DMS79 treated with DMSO at 0.1 percent for 48 hours (cell line): ENCODE measurements around the gene UBAP1.
"Not testable (repeated sequence)": the region's sequence is repeated elsewhere in the genome, so short reads cannot be mapped to it uniquely, and the experiment has no call there.

Experiments
- DNase-seq: peaks from one replicate; lab custom pipeline; 2025; lab: John Stamatoyannopoulos, UW

UBAP1 gene

DNA sequence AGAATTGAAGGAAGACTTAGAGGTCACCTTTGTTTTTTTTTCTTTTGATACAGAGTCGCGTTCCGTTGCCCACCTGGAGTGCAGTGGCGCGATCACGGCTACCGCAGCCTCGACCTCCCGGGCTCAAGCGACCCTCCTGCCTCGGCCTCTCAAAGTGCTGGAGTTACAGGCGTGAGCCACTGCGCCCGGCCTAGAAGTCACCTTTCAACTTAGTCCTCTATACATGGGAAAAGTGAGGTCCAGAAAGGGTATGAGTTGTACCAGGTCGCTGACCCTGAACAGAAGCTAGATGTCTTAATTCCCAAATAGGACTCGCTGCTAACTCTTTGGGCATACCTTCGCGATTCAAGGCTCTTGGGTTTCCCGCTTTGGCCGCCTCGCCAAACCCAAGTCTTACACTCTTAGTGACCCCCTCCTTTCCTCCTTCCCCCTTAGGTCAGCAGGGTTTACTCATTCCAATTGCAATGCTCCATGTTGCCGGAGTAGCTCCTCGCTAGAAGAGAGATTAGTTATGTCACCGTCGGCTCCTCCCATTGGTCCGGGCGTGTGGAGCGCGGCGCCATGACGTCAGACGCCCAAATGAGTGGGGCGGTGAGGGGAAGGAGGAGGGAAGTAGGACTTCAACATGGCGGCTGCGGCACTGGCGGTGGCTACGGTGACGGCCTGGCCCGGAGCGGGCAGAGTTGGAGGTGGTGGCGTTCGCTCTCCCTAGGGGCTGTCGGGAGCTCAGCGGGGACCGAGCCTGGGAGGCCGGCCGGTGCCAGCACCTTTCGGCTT is at the start of gene UBAP1:
Gene UBAP1, plus strand, starts transcription at position 608 of the 777 bp plus-strand sequence. CDS start 41,872 bp downstream, outside the sequence.
- DNase-seq = peak; percentile 97

- no peak for DNase-seq
Measured at GRCh38 chr9:34131571-34131970, 47.3 kb upstream of the UBAP1 start.

DNA sequence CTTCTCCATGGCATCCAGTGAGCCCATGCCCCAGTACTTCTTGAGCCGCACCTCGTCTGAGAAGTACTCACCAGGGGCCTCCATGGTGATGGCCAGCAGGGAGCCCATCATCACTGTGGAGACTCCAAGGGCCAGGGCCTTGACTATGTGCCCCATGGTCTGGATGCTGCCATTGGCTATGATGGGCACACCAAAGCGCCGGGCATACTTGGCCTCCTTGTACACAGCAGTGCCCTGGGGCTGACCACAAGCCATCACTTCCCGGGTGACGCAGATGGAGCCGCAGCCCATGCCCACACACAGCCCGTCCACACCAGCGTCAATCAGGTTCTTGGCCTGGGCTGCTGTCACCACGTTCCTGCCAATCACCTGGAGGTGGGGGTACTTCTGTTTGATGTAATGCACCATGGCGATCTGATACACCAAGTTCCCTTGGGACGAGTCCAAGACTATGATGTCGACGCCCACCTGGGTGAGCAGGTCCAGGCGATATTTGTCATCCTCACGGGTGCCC is 45.4 kb upstream of the UBAP1 start:
- DNase-seq = no peak

DNA sequence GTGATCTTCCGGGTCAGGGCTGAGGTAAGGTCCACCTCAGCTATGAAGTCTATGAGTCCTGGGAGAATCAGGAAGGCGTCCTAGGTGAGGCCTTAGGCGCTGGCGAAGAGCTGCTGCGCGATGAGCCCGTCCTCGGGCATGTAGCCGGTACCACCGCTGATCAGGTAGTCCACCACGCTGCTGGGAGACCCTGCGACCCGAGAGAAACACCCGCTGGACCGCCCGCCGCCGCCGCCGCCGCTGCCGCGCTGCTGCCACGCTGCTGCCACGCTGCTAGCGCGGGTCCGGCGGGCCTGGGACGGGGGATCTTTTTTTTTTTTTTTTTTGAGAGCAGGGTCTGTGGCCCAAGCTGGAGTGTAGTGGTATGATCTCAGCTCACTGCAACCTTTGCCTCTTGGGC is 44.3 kb upstream of the UBAP1 start:
- no peak for DNase-seq

DNA sequence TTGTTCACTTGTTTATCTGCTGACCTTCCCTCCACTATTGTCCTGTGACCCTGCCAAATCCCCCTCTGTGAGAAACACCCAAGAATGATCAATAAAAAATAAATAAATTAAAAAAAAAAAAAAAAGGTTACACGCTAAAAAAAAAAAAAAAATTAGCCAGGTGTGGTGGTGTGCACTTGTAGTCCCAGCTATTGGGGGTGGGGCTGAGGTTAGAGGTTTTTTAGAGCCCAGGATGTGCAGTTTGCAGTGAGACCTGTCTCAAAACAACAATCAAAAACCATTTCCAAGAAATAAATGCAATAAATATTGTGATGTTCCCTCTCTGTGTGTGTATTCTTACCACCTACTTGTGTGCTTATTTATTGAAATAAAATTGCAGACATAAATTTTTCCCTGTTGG is 40.2 kb upstream of the UBAP1 start:
- DNase-seq = not testable (repeated sequence)

- DNase-seq = peak; percentile 22
Measured at GRCh38 chr9:34139477-34140146, 39.2 kb upstream of the UBAP1 start.

- DNase-seq = no peak
Measured at GRCh38 chr9:34140853-34141252, 38.0 kb upstream of the UBAP1 start.

GRCh38 chr9:34143116-34143515 is 35.7 kb upstream of the UBAP1 start:
- DNase-seq = no peak

GRCh38 chr9:34145165-34145564 is 33.7 kb upstream of the UBAP1 start:
- DNase-seq = no peak

DNA sequence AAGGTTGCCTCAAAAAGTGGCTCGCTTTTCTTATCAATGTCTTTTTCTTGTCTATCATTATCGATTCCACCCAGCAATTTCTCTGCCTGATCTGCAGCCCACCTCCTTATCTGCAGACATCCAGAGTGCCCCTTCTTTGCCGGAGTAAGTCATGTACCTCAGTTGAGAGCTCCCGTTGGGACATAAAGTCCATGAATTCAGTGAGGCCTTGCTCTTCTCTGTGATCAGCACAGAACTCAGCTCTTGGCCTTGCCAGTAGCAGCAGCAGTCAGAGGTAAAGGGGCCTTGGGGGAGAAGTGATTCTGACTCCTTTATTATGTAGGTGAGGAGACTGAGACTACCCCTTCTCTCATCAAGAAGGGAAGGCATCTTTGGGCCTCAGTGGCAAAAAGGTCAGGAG is 27.4 kb upstream of the UBAP1 start:
- no peak for DNase-seq

- peak; percentile 21 for DNase-seq
Measured at GRCh38 chr9:34154057-34154456, 24.8 kb upstream of the UBAP1 start.

- no peak for DNase-seq
Measured at GRCh38 chr9:34157318-34157717, 21.5 kb upstream of the UBAP1 start.

- no peak for DNase-seq
Measured at GRCh38 chr9:34157898-34158297, 20.9 kb upstream of the UBAP1 start.

- DNase-seq = peak; percentile 97
Measured at GRCh38 chr9:34158362-34158869, 20.4 kb upstream of the UBAP1 start.

GRCh38 chr9:34163434-34163833 is 15.4 kb upstream of the UBAP1 start:
- no peak for DNase-seq

DNA sequence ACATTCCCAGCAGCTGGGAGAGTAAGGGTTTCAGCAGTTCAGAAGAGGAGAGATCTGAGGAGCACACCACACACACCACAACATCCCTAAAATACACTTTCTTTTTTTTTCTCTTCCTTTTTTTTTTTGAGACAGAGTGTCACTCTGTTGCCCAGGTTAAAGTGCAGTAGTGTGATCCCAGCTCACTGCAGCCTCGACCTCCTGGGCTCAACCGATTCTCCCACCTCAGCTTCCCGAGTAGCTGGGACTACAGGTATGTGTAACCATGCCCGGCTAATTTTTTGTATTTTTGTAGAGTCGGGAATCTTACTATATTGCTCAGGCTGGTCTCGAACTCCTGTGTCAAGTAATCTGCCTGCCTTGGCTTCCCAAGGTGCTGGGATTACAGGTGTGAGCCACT is 9.7 kb upstream of the UBAP1 start:
- DNase-seq = no peak

DNA sequence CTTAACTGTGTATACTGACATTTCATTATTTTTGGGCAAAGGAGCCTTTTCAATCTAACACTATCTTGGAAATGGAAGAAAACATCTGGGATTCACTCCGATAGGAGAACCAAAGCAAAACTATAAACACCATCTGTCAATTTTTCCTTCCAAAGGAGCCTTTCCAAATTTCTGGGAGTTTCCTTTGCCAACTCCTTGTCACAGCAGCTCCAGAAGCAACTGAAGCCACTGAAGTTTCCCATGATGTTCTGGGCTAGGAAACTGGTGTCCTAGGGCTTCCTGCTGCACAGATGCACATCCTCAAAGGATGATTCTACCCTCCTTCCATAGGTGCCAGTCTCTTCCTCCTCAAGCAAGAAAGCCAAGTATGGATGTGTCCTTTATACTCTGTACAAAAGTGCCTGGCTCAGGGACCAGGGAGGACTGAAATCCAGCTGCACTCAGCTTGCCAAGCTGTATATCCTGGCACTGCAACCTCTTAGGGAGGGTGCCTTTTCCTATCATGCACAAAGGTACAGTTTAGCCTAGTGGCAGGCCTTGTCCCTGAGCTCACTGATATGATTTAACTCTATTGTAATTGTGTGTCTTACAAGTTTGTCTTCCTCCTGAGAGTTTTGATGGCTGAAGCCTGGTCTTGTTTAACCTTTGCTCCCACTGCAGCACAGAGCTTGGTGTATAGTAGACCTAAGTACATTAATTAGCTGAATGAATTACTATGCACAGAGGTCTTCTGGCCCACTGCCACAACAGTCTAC is 8.4 kb upstream of the UBAP1 start:
- DNase-seq = no peak

DNA sequence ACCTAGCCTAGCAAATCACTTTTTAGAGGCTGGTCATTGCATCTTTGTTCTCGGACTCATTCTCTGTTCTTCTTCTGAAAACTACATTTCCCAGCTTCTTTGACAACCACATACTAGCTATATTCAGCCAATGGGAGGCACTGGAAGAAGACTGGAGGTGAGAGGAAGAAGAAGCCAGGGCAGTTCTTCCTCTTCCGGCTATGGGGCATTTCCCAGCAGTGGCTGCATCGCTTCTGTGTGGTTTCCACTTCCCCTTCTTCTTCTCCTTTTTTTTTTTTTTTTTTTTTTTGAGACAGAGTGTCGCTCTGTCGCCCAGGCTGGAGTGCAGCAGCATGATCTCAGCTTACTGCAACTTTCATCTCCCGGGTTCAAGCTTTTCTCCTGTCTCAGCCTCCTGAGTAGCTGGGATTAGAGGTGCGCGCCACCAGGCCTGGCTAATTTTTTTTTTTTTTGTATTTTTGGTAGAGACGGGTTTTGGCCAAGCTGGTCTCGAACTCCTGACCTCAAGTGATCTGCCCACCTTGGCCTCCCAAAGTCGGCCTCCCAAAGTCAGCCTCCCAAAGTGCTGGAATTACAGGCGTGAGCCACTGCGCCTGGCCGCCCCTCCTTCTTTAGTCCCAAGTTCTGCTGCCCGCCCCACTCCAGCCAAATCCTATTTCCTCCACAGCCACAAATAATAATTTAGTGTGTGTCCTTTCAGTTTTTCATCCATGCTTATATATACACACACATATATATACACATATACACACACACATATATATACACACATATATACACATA is 6.9 kb upstream of the UBAP1 start:
- no peak for DNase-seq

GRCh38 chr9:34176089-34176488 is 2.8 kb upstream of the UBAP1 start:
- no peak for DNase-seq

DNA sequence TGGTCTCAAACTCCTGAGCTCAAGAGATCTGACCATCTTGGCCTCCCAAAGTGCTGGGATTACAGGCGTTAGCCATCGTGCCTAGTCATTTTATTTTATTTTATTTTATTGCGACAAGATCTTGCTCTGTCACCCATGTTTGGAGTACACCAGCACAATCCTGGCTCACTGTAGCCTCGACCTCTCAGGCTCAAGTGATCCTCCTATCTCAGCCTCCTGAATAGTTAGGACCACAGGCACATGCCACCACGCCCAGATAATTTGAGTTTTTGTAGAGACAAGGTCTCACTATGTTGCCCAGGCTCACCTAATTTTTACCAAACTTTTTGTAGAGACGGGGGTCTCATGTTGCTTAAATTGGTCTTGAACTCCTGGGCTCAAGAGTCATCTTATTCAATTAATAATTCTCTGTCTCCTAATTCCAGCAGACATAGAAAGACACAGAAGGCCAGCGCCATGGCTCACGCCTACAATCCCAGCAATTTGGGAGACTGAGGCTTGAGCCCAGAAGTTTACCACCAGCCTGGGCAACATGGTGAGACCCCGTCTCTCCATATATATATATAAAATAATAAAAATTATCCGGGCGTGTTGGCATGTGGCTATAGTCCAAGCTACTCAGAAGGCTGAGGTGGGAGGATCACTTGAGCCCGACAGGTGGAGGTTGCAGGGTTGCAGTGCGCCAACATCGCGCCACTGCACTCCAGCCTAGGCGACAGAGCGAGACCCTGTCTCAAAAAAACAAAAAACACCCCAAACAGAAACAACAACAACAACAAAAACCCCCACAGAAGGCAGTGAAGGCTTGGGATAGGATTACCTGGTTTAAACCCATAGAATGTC is 1.0 kb upstream of the UBAP1 start:
- DNase-seq = peak; percentile 43
